GM23248 (cell line): ENCODE results near the gene ENKD1.

ENCODE experiments used
- EZH2 ChIP-seq: fragments of 200-600 bp; sonication (generic); IDR thresholded peaks from 2 replicates; pipeline ENCODE4 v1.6.1; 2018; ENCODE audit warnings: antibody characterized with exemption, mild to moderate bottlenecking; ENCODE audit not compliant: insufficient read depth, poor library complexity, severe bottlenecking
- EZH2phosphoT487 ChIP-seq: fragments of 200-600 bp; sonication (generic); IDR thresholded peaks from 2 replicates; pipeline ENCODE4 v1.6.1; 2018; ENCODE audit warnings: antibody characterized with exemption, moderate library complexity, mild to moderate bottlenecking, low read depth; ENCODE audit not compliant: insufficient read depth

DNA sequence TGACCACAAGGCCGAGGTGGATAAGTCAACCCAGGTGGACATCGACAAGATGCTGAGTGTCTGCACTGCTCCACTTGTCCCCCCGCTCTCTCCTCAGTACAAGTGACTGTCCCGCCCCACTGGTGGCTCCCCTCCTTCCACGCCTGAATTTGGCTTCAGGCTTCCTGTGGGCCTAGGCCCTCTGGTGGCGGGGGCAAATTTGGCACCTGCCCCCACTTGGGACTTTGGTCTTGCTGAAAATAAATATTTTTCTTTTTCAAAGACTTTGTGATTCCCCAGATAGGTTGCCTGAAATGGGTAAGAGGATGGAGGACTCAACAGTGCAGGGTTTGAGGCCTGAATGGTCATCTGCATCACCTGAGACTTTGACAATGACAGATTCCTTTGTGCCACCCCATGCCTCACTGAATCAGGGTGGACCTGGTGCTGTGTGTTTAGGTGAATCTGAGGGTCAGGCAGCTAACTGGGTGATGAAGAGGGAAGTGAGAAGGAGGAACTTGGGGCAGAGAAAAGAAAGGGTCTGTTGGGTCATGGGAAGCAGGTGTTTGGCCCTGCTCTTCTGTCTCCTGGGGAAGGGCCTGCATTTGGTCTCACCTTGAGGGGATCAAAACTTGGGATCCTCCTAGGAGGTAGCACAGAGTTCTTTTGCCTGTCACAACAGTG lies 2.1 kb upstream of the ENKD1 start:
- TF ChIP-seq EZH2 (no peak), EZH2phosphoT487 (no peak)
